HG02938 (cell line): Measurements from ENCODE around the gene CYLC1.

Experiments
- ATAC-seq: cut with Tn5 transposase; IDR thresholded peaks from one replicate; pipeline ENCODE4 v1.9.1; 2021; ENCODE audit warnings: mild to moderate bottlenecking, moderate library complexity; ENCODE audit not compliant: unreplicated experiment

Gene CYLC1

GRCh38 chrX:83860846-83861245 is at the start of gene CYLC1:
TSS of gene CYLC1 (plus strand) at chrX:83861146. CDS start at chrX:83861183, 37 bp downstream.
- no peak for ATAC-seq

- no peak for ATAC-seq
Measured at GRCh38 chrX:83819304-83819703, 41.6 kb upstream of the CYLC1 start.

- no peak for ATAC-seq
Measured at GRCh38 chrX:83829874-83830273, 31.1 kb upstream of the CYLC1 start.

GRCh38 chrX:83845397-83845796 is 15.5 kb upstream of the CYLC1 start:
- ATAC-seq, result peak; percentile 88

GRCh38 chrX:83847339-83847738 is 13.6 kb upstream of the CYLC1 start:
- no peak for ATAC-seq

GRCh38 chrX:83888585-83888984 is 27.6 kb downstream of the CYLC1 start:
- ATAC-seq, result no peak

GRCh38 chrX:83892433-83892832 is 31.5 kb downstream of the CYLC1 start:
- ATAC-seq, result no peak

- no peak for ATAC-seq
Measured at GRCh38 chrX:83906921-83907320, 46.0 kb downstream of the CYLC1 start.

GRCh38 chrX:83916525-83916924 is 55.6 kb downstream of the CYLC1 start:
- ATAC-seq, result no peak

- no peak for ATAC-seq
Measured at GRCh38 chrX:83934220-83934619, 73.3 kb downstream of the CYLC1 start.
